Body of pancreas (tissue), 4 donors: ENCODE data around the gene SLC18A2.

Experiments
- CTCF ChIP-seq, 7 experiments: fragments of 450-650 bp in 4 of 7; fragments of 200-600 bp in 3 of 7; sonication (generic) in 3 of 7; IDR thresholded peaks; one replicate each; pipeline ENCODE4 v1.5.1; 2016 to 2019; ENCODE audit warnings: antibody characterized with exemption in 7 of 7
- POLR2A ChIP-seq, 3 donors: fragments of 450-650 bp; IDR thresholded peaks; one replicate each; pipeline ENCODE4 v1.6.1; 2016; ENCODE audit warnings: antibody characterized with exemption in 3 of 3, mild to moderate bottlenecking in 2 of 3

- TF ChIP-seq CTCF (IDR thresholded peaks at IDR 0.05), result no peak
- no peak for TF ChIP-seq POLR2A (IDR thresholded peaks at IDR 0.05)
Observed at GRCh38 chr10:117322260-117322659, 81.3 kb downstream of the SLC18A2 start.
